HG02798 (cell line): ENCODE results near the gene HPX.
"Not testable (repeated sequence)": the region's sequence is repeated elsewhere in the genome, so short reads cannot be mapped to it uniquely, and the experiment has no call there.

ENCODE experiments used
- ATAC-seq: cut with Tn5 transposase; IDR thresholded peaks from one replicate; pipeline ENCODE4 v1.9.1; 2021; ENCODE audit warnings: mild to moderate bottlenecking; ENCODE audit not compliant: unreplicated experiment, poor library complexity

The HPX gene

DNA sequence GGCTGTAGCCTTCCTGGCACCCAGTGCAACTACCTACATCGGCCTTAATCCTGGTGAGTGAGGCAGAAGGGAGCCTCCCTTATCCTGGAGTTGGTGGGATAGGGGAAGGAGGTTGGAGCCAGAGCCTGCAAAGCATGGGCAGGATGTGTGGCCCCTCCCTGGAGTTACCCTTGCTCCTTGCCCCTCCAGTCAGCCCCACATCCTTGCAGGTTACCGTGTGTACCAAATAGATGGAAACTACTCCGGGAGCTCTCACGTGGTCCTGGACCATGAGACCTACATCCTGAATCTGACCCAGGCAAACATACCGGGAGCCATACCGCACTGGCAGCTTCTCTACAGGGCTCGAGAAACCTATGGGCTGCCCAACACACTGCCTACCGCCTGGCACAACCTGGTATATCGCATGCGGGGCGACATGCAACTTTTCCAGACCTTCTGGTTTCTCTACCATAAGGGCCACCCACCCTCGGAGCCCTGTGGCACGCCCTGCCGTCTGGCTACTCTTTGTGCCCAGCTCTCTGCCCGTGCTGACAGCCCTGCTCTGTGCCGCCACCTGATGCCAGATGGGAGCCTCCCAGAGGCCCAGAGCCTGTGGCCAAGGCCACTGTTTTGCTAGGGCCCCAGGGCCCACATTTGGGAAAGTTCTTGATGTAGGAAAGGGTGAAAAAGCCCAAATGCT is 46.7 kb downstream of the HPX start:
- no peak for ATAC-seq

DNA sequence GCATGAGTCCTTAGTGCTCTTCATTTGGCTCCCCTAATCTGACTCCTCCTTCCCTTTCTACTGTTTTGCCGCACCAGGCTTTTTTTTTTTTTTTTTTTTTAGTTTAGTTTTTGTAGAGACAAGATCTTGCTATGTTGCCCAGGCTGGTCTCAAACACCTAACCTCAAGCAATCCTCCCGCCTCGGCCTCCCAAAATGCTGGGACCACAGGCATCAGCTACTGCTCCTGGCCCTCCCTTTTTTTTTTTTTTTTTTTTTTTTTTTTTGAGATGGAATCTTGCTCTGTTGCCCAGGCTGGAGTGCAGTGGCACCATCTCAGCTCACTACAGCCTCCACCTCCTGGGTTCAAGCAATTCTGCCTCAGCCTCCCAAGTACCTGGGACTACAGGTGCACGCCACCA is 48.5 kb downstream of the HPX start:
- not testable (repeated sequence) for ATAC-seq

- ATAC-seq = no peak
Measured at GRCh38 chr11:6391537-6392134, 49.2 kb downstream of the HPX start.

GRCh38 chr11:6390718-6391469 is 49.9 kb downstream of the HPX start:
- ATAC-seq = no peak

GRCh38 chr11:6389905-6390717 is 50.7 kb downstream of the HPX start, which contains the start of gene SMPD1:
Gene SMPD1 (plus strand): TSS chr11:6390474. CDS start chr11:6390599, 125 bp downstream.
- peak; percentile 99 for ATAC-seq

DNA sequence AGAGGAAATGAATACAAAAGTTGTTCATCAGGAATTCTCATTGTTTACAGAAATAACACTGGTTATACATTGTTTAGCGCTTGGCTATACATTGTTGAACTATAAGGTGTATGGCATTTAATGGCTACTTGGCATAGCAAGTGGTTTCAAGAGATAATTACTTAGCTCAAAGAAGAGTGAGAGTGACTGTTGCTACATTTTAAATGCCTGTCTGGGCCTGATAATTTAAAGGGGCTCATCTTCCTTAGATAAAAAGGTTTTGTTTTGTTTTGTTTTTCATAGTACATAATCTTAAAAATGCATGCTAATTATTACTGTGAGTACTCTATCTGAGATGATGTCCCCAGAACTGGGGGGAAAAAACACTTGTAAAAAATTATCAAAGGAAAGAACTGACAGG is 52.0 kb downstream of the HPX start:
- ATAC-seq = no peak

- no peak for ATAC-seq
Measured at GRCh38 chr11:6387811-6388599, 52.8 kb downstream of the HPX start.

- no peak for ATAC-seq
Measured at GRCh38 chr11:6385046-6385777, 55.6 kb downstream of the HPX start.
